C4-2B (cell line): ENCODE results near the gene TMEM181.

Source experiments
- H3K27ac ChIP-seq: fragments of 450-650 bp; 2 replicates; pipeline ENCODE4 v1.5.1; 2017
- CTCF ChIP-seq: fragments of 450-650 bp; conservative IDR thresholded peaks from 2 replicates; pipeline ENCODE4 v1.5.1; 2017; ENCODE audit warnings: mild to moderate bottlenecking
- ZFX ChIP-seq: fragments of 450-650 bp; IDR thresholded peaks from 2 replicates; pipeline ENCODE4 v1.6.1; 2017

TMEM181 gene

DNA sequence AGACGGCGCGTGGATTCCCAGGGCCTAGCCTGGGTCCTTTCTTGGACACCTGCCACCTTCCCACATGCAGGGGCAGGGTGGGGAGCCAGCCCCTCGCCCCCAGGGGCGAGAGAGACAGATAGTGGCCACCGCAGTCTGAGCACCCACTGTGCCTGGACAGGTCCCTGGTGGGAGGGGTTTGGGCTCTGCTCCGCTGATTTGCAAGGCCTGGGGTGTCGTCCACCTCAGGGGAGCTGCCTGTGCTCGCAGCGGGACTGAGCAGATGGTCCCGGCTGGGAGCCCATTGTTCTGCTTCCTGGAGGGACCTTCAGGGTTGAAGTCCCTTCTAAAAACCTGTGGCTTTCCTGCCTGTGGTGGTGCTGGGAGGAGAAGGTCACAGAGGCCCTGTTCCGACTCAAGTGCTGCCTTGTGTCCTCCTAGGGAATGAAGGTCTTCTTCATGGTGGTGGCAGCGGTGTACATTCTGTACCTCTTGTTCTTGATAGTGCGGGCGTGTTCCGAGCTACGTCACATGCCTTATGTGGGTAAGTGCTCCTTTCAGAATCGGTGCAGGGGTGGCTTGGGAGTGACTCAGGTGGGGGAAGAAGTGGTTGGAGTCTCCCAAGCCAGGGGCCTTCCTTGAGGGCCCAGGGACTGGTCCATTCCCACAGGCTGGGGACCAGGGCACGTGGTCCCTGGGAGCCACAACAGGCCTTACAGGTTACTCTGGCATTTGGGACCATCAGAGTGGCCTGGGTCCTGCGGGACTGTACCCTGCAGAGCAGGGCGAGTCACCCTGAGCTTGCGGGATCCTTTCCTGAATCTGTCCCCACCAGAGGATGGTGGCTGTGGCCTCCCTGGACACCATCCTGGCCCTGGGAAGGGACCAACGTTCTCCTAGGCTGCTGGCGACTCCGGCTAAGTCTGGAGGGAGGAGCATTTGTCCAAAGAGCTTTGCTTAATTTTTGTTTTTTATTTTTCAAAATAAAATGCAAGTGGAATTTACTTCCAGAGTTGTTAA, 65.1 kb downstream of the TMEM181 start:
- TF ChIP-seq ZFX: no peak
- no peak for TF ChIP-seq CTCF
- H3K27ac ChIP-seq: no peak overlapping the region

- no peak overlapping the region for H3K27ac ChIP-seq
- TF ChIP-seq ZFX (no peak), CTCF (no peak)
Measured at GRCh38 chr6:158625881-158626305, 66.0 kb downstream of the TMEM181 start.

DNA sequence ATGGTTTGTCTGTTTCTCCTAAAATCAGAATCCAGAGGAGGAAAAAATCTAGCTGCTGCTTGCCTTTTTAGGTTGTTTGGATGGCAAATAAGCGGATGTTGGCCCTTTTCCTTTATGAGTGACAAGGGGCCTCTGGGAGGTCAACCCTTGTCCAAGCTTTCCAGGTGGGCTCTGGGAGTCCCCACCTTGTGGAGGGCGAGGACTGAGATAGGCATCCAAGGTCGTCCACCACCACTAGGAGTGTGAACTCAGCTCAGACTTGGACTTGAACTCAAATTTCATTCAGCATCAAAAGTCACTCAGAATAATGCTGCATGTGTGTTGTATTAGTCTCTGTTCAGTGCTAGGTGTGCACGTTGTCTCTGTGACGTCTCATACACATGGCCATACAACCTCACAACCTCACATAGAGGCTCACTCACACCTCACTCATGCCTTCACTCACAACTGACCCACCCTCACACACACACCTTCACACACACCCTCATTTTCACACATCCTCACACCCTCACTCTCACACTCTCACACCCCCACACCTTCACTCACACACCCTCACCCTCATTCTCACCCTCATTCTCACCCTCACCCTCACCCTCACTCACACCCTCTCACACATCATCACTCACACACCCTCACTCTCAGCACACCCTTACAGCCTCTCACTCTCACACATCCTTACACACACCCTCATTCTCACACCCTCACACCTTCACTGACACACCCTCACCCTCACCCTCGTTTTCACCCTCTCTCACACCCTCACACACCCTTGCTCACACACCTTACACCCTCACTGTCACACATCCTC, 66.7 kb downstream of the TMEM181 start:
- TF ChIP-seq ZFX: no peak
- no peak for TF ChIP-seq CTCF
- H3K27ac ChIP-seq: no peak overlapping the region

GRCh38 chr6:158627168-158627939, 67.5 kb downstream of the TMEM181 start:
- no peak overlapping the region for H3K27ac ChIP-seq
- no peak for TF ChIP-seq ZFX
- TF ChIP-seq CTCF: no peak

- TF ChIP-seq ZFX (no peak), CTCF (no peak)
- H3K27ac ChIP-seq: no peak overlapping the region
Measured at GRCh38 chr6:158627940-158628211, 68.0 kb downstream of the TMEM181 start.

GRCh38 chr6:158628542-158628941, 68.7 kb downstream of the TMEM181 start:
- no peak overlapping the region for H3K27ac ChIP-seq
- TF ChIP-seq ZFX (no peak), CTCF (no peak)
